HG03039 (cell line): Measurements from ENCODE around the gene CSHL1.
"Not testable (repeated sequence)": the region's sequence is repeated elsewhere in the genome, so short reads cannot be mapped to it uniquely, and the experiment has no call there.

Source experiments
- ATAC-seq: cut with Tn5 transposase; IDR thresholded peaks from one replicate; pipeline ENCODE4 v1.9.1; 2021; ENCODE audit warnings: mild to moderate bottlenecking, moderate library complexity; ENCODE audit not compliant: unreplicated experiment

Gene CSHL1

GRCh38 chr17:63892316-63893037 lies 18.6 kb downstream of the CSHL1 start:
- not testable (repeated sequence) for ATAC-seq

GRCh38 chr17:63889026-63889848 lies 21.8 kb downstream of the CSHL1 start:
- ATAC-seq = not testable (repeated sequence)

- not testable (repeated sequence) for ATAC-seq
Measured at GRCh38 chr17:63885119-63885518, 25.9 kb downstream of the CSHL1 start.

DNA sequence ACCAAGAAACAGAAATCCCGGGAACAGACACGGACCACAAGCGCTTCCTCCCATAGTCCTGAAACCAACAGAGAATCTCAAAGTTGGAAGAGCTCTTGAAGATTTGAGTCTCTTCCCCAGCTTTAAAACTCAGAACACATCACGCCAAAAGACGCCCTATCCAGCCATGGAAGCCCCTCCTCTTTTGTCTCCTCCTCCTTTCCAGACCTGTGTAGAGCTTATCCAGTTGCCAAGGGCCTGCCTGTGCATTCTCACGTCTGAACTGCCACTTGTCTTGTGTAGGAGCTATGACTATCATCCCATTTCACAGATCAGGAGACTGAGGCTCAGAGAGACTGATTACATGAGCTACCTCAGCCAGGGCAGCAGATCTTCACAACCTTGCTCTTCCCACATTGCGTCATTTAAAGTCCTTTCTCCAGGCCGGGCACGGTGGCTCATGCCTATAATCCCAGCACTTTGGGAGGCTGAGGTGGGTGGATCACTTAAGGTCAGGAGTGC lies 28.4 kb downstream of the CSHL1 start:
- not testable (repeated sequence) for ATAC-seq

- no peak for ATAC-seq
Measured at GRCh38 chr17:63881935-63882601, 29.0 kb downstream of the CSHL1 start, which contains the start of gene GH2. Gene GH2 (minus strand): TSS chr17:63881944. CDS start chr17:63881801, 143 bp downstream.

DNA sequence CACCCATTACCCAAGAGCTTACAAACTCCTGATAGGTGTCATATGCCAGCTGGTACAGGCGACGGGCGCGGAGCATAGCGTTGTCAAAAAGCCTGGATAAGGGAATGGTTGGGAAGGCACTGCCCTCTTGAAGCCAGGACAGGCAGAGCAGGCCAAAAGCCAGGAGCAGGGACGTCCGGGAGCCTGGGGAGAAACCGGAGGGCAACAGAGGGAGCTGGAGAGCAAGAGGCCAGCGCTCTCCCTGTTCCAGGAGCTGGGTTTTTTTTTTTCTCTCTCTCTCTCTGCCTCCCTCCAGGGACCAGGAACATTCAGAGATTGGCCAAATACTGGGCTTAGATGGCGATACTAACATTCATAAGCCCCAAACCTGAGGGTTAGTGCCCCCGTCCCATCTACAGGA lies 29.7 kb downstream of the CSHL1 start:
- ATAC-seq = not testable (repeated sequence)

DNA sequence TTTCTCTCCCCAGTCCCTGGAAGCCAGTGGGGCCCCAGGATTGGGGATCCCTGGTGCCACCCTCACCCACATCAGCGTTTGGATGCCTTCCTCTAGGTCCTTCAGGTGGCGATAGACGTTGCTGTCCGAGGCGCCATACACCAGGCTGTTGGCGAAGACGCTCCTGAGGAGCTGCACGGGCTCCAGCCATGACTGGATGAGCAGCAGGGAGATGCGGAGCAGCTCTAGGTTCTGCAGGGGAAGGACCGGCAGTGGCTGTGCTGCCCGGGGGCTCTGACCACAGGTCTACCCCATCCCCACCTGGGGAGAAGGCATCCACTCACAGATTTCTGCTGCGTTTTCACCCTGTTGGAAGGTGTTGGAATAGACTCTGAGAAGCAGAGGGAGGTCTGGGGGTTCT lies 30.4 kb downstream of the CSHL1 start:
- no peak for ATAC-seq

GRCh38 chr17:63878413-63878812 lies 32.6 kb downstream of the CSHL1 start:
- not testable (repeated sequence) for ATAC-seq

GRCh38 chr17:63874693-63875092 lies 36.4 kb downstream of the CSHL1 start:
- ATAC-seq = not testable (repeated sequence)

DNA sequence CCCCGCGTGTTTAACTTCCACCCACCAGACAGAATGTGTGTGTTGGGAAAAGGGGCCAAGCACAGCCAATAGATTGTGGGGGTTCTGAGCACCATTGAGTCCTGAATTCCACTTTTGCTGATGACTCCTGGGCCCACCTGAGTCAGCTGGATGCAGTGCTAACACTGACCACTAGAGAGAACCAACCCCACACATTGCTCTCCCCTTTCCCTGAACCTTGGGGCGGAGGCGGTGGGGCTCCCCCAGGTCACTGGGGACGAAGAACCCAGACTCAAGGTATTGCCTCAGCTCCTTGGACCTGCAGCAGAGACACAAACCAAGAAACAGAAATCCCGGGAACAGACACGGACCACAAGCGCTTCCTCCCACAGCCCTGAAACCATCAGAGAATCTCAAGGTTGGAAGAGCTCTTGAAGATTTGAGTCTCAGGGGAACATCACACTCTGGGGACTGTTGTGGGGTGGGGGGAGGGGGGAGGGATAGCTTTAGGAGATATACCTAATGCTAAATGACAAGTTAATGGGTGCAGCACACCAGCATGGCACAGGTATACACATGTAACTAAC lies 36.9 kb downstream of the CSHL1 start:
- not testable (repeated sequence) for ATAC-seq

DNA sequence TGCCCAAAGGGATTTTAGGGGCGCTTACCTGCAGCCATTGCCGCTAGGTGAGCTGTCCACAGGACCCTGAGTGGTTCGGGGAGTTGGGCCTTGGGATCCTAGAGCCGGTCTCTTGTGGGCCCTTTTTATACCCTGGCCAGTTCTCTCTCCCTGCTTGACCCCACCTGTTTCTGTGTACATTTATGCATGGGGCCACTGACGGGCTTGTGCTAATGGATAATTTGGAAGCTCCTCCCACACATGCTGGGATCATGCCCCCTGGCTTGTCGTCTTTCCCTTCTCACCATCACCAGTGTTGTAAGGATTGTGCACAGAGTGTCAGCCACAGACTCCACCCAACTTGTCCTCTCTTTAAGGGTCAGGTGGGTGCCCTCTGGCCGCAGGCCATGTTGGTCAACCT lies 37.5 kb downstream of the CSHL1 start, which contains the start of gene CSH2:
Gene CSH2, minus strand, starts transcription at position 101 of the 400 bp plus-strand sequence. Its CDS starts 63 bp downstream, at position 38.
- not testable (repeated sequence) for ATAC-seq

DNA sequence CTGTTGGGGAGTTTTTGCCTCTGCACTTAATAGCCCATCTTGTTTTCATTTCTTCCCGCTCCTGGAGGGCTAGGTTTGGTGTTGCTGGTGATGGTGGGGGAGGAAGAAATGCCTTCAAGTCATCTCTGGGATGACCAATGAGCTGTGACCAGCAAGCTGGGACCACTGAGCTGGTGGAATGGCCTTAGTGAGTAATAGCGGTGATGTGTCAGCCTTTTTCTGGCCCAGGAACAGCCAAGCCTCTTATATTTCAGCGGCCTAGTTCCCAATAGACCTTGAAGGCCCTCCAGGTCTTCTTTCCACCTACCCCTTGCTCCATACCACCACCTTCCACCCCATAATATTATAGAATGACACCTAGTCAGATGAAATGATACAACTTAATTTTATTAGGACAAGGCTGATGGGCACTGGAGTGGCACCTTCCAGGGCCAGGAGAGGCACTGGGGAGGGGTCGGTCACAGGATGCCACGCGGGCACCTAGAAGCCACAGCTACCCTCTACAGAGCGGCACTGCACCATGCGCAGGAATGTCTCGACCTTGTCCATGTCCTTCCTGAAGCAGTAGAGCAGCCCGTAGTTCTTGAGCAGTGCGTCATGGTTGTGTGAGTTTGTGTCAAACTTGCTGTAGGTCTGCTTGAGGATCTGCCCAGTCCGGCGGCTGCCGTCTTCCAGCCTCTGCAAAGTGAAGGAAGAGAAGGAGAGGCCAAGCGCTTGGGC lies 39.3 kb downstream of the CSHL1 start:
- not testable (repeated sequence) for ATAC-seq

- not testable (repeated sequence) for ATAC-seq
Measured at GRCh38 chr17:63870292-63870665, 40.8 kb downstream of the CSHL1 start.

- not testable (repeated sequence) for ATAC-seq
Measured at GRCh38 chr17:63869491-63870291, 41.4 kb downstream of the CSHL1 start.

GRCh38 chr17:63866625-63867024 lies 44.4 kb downstream of the CSHL1 start:
- not testable (repeated sequence) for ATAC-seq
